SK-N-SH (cell line): ENCODE measurements around the gene TMEM87B.

Experiments used
- CTCF ChIP-seq: fragments of 200-600 bp; sonication (generic); IDR thresholded peaks from 2 replicates; pipeline ENCODE4 v1.6.1; 2017; ENCODE audit warnings: antibody characterized with exemption, mild to moderate bottlenecking, moderate library complexity
- SIN3A ChIP-seq: IDR thresholded peaks from 2 replicates; pipeline ENCODE4 v1.6.1; 2012; ENCODE audit warnings: low read depth, mild to moderate bottlenecking, low read length, moderate library complexity, borderline replicate concordance

DNA sequence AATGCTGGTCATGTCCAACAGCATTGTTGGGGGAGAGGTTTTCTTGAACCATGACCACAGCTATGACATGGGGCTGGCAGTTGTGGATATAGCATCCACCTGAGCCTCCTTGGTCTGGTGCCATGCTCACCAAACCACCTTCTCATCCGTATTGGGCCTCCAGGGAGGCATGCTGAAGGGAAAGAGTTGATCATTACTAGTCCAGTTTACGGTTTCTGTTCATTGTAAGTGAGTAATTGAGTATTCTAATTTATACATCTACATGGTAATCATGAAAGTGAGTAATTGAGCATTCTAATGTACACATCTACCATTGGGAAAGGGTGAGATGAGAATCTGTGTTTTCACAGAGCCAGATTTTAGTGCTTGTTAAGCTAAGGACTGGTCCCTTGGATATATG, 6.8 kb downstream of the TMEM87B start:
- no peak for TF ChIP-seq SIN3A
- no peak for TF ChIP-seq CTCF
